NCI-H1105 (cell line): ENCODE measurements around the gene ANKRD11.
"Not testable (repeated sequence)": the region's sequence is repeated elsewhere in the genome, so short reads cannot be mapped to it uniquely, and the experiment has no call there.

Experiments
- DNase-seq: peaks from one replicate; lab custom pipeline; 2025; lab: John Stamatoyannopoulos, UW

ANKRD11 gene

GRCh38 chr16:89450537-89450936 is 39.8 kb downstream of the ANKRD11 start:
- no peak for DNase-seq

- DNase-seq = no peak
These were observed 40.5 kb downstream of the ANKRD11 start for GRCh38 chr16:89449726-89450335.

GRCh38 chr16:89448656-89449055 is 41.7 kb downstream of the ANKRD11 start:
- no peak for DNase-seq

GRCh38 chr16:89446975-89447293 is 43.4 kb downstream of the ANKRD11 start:
- DNase-seq = no peak

- no peak for DNase-seq
These were observed 44.0 kb downstream of the ANKRD11 start for GRCh38 chr16:89446136-89446974.

GRCh38 chr16:89445166-89445565 is 45.2 kb downstream of the ANKRD11 start:
- DNase-seq = no peak

- no peak for DNase-seq
These were observed 45.6 kb downstream of the ANKRD11 start for GRCh38 chr16:89444728-89445127.

GRCh38 chr16:89444151-89444723 is 46.1 kb downstream of the ANKRD11 start:
- DNase-seq = no peak

- no peak for DNase-seq
These were observed 46.7 kb downstream of the ANKRD11 start for GRCh38 chr16:89443727-89444084.

GRCh38 chr16:89442990-89443726 is 47.2 kb downstream of the ANKRD11 start:
- peak; percentile 1 for DNase-seq

GRCh38 chr16:89442588-89442987 is 47.8 kb downstream of the ANKRD11 start:
- DNase-seq = no peak

GRCh38 chr16:89439659-89440058 is 50.7 kb downstream of the ANKRD11 start:
- DNase-seq = no peak

- no peak for DNase-seq
These were observed 52.4 kb downstream of the ANKRD11 start for GRCh38 chr16:89437991-89438390.

- no peak for DNase-seq
These were observed 52.9 kb downstream of the ANKRD11 start for GRCh38 chr16:89437251-89437987.

GRCh38 chr16:89436366-89436765 is 54.0 kb downstream of the ANKRD11 start:
- no peak for DNase-seq

GRCh38 chr16:89435059-89435458 is 55.3 kb downstream of the ANKRD11 start:
- DNase-seq = not testable (repeated sequence)

GRCh38 chr16:89434490-89434889 is 55.9 kb downstream of the ANKRD11 start:
- no peak for DNase-seq

- not testable (repeated sequence) for DNase-seq
These were observed 56.9 kb downstream of the ANKRD11 start for GRCh38 chr16:89433363-89433984.

GRCh38 chr16:89431630-89432029 is 58.7 kb downstream of the ANKRD11 start:
- no peak for DNase-seq

GRCh38 chr16:89431158-89431584 is 59.2 kb downstream of the ANKRD11 start:
- no peak for DNase-seq

GRCh38 chr16:89430436-89431157 is 59.8 kb downstream of the ANKRD11 start:
- no peak for DNase-seq
